ENCODE results near the gene ACOXL.
"Not testable (repeated sequence)": the region's sequence is repeated elsewhere in the genome, so short reads cannot be mapped to it uniquely, and the experiment has no call there.

The ACOXL gene

DNA sequence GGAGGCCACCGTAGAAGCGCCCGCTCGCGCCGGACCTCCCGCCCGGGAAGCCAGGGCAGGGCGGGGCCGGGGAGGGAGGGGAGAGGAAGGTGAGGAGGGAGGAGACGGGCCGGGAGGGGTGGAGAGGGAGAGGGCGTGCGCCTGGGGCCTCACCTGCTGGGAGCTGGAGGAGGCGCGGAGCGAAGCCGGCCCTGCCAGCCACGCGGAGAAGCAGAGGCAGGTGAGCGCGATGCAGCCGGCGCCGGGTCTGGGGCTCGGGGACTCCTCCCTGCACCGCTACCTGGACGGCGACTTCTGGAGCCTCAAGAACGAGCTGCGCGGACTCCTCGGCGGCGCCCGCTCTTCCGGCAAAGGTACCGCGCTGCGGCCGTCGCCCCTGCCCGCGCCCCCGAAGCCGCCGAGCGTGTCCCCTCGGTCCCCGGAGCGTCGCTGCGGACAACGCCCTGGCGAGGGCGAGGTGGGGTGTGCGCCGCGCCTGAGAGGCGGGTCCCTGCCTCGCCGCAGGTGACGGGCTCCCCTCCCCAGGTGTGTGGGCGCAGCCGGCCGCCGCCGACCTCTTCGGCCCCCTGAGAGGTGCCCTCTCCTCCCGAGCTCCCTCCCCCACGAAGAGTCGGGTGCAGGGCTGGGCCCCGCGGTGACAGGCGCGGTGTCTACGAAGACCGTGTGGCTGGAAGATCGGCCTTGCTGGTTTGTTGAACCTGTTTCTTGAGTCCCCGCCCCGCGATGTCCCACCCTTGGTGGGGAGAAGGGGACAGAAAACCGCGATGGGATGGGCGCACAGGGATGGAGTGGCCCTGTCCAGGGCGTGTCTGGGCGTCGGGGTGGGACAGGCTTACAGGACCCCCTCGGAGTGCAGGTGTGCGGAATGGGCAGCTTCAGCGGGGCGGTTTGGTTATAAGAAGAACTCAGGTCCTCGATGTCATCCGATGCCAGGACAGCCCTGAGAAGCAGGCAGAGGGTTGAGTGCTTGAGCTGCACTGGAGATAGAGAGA lies at the start of gene ACOXL:
ACOXL (plus strand) TSS at position 152 of the 992 bp plus-strand sequence. CDS start 35,817 bp downstream, outside the sequence.
- DNase-seq = no peak

DNA sequence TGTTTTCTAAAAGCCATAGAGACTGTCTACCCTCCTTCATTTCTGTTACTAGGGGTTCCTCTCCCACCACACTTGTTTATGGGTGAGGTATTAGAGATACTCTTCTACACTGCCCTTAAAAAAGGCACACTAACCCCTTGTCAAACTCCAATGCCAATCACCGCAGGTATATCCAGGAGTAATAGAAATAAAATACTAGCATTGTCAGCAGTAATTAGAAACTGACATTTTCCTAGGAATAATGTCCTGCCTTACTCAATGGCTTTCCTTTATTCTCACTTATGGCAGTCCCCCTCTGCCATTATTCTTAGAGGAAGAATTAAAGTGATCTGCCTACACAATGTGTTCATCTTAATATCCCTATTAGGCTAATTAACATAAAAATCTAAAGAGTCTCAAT lies 49.5 kb upstream of the ACOXL start:
- no peak for DNase-seq

DNA sequence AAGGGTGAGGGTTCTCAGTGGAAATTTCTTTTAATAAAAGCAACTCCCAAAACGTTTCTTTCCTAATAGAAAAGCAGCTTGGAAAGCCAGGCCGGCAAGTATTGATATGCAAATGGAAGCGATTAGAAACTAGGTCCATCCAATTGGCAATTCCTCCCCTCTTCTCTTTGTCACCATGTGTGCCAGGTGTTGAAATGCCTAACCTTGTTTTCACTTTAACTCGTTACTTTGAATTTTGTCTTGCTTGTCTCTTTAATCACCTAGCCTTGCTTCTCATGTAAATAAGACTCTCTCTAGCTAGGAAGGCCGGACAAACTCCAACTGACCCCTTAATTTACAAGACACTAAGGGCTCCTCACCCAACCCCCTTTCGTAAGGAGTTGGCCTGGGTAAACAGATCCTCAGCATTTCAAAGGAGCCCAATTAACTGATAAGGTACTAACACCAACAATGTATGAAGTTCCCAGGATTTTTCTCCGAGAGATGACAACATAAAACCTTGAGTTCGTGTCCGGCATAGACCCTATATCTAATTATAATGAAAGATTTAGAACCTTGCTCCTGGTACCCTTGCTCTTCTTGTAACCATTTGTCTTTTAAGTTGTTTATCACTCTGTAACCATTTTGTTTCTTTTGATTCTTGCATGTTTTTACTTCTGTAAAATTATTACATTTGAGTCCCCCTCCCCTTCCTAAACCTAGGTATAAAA lies 44.4 kb upstream of the ACOXL start:
- DNase-seq = not testable (repeated sequence)

DNA sequence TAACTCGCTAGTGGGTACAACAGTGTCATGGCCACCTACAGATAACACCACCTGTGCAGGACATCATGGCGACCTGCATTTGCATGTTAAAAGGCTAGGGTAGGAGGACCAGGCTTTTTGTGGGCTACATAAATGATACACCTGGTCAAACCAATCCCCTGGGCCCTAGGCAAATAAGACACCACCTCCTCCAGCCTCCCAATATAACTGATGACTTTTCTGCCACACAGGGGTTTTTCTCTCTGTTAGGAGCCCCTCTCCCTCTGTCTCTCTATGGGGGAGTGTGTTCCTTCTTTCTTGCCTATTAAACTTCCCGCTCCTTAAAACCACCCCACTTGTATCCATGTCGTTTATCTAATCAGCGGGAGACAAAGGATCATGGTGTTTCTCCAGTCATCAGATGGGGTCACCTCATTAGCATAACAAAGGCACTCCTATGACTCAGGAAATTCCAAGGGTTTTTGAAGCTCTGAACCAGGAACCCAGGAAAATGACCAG lies 43.7 kb upstream of the ACOXL start:
- DNase-seq = no peak

DNA sequence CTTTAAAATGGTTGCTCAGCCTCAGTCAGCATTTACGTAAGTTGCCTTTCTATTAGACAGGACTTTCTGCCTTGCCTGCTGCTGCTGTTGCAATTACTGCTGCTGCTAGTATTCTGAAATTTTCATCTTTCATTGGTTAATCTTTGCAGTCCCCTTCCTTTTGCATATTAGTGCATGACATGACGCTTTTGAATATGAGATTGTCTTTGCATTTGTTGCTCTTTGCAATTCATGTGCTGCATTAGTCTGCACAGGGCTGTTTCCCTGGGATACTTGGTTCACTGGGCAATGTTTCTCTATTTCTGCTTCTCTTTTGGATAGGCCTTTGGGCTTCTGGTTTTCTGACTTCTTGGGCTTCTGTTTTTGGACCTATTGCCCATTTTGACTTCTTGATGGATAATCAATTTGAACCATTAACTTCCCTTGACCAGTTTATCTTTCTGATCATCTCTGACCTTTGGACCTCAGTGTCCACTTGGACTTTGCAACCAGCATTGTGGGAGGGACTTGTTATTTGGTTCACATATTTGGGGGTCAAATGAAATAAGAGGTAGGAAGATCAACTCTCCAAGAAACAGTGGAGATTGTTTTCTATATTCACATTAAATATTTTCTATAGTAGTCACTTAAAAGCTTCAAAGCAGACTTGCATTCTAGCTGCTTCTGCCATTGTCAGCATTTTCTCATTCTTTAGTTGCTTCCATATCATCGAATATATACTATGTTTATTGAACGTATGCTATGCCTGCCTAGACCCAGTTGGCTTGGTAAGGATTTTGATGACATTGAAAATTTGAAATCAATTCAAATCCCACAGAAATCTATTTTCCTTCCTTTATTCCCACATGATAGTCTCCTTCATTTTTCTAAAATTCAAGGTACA lies 42.0 kb upstream of the ACOXL start:
- DNase-seq = no peak

DNA sequence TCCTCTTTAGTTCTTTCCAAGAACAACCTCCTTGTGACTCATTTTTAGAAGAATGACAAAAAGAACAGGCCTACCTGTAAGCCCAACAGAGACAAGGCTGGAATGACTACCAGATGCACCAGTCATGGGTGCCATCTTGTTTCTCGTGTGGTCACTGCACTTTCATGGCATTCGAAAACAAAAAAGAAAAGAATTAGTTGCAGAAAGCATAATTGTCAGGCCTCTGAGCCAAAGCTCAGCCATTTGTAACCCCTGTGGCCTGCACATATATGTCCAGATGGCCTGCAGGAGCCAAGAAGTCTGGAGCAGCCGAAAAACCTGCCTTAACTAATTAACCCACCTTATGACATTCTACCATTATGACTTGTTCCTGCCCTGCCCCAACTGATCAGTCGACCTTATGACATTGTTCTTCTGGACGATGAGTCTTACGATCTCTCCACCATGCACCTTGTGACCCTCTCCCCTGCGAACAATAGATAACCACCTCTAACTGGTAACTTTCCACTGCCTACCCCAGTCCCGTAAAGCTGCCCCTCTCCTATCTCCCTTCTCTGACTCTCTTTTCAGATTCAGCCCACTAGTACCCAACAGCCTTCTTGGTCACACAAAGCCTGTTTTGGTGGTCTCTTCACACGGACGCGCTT lies 40.6 kb upstream of the ACOXL start:
- DNase-seq = no peak

DNA sequence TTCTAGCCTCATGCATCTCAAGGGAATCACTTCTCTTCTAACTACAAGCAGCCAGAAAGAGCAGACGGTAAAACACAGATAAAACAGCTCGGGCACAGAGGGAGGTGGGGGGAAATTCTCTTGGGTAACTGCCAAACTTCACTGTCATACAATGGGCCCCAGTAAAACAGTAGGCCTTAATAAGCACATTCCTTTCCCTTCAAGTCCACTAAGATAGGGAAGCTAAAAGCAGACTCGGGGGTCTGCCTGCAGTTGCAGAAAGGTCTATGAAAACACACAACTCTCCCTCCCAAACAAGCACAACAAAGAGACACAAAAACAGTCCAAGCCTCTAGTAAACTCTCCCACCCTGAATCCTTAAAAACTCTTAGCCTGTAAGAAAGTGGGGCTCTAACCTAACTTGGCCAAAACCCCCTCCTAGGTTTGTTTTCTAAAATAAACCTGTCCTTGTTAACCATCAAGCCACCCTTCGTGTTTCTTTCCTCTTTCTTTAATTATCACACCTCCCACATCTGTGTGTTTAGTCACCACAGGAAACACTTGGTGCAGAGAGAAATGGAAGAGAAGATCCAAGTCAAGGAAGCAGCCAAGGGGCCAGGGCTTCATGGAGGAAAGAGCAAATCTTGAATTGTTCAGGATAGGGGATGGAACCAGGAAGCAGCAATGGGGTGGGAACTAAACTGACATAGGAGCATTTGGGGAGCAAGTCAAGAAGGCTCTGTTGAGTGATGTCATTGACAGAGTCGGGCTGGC lies 37.1 kb upstream of the ACOXL start:
- not testable (repeated sequence) for DNase-seq

DNA sequence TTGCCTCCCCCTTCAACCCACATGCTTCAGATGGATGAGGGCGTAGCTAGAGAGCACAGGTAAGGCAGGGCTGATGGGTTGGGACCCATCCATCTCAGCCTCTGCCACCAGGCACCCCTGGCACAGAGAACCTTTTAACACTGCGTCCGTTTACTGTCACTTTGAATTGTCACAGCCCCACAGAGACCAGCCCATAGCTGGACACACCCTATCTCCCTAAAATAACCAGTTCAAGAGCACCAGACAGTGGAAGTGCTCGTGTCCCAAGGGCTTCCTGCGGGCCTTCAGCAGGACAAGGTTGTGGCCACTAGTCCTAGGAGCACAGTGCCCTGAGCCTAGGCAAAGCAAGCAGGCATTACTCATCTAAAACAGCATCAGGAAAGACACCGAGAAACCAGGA lies 34.1 kb upstream of the ACOXL start:
- not testable (repeated sequence) for DNase-seq

DNA sequence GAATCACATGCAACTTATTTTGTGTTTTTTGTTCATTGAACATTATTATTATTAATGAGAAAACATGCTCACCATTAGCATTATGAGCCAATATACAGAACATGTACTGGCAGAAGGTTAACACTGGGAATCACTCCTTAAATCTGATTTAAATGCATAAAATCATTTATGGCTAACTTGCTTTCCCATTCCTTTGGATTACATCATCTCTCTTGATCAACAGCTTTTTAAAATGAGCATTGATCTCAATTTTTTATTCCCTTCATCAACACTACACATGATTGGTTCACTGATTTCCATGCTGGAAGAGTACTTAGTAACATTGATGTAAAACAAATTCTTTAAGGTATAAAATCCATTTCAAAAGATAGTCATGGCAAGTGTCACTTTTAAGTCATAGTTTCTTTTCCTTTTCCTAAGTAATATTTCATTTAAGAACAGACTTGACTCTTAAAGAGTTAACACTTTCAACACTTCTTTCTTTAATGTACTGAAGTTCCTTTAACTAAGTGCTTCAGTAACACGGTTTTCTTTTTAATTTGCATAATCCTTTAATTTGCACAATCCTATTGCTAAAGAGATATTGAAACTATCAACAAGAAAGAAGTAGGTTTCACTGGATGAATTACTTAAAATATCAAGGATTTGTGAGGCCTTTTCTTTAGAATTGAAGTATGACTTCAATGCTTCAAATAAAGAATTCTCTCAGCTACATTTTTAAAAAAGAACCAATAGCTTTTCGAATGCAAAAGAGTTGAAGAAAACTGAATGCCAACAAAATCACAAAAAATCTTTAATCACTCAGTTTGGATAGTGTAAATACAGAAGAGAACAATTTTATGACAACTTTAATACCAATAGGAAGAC lies 29.6 kb upstream of the ACOXL start:
- DNase-seq = no peak

DNA sequence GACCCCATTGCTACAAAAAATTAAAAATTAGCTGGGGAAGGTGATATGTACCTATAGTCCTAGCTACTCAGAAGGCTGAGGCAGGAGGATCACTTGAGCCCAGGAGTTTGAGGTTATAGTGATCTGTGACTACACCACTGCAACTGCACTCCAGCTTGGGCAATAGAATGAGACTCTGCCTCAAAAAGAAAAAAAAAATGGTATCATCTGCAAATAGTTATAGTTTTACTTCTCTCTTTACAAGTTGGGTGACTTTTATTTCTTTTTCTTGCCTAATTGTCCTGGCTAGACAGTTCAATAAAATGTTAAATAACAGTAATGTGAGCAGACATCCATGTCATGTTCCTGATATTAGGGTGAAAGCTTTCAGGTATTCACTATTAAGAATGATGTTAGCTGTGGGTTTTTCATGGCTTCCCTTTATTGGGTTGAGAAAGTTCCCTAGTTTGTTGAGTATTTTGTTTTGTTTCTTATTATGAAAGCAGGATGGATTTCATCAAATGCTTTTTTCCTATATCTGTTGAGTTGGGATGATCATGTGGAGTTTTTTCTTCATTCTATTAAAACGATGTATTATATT lies 24.9 kb upstream of the ACOXL start:
- DNase-seq = no peak

DNA sequence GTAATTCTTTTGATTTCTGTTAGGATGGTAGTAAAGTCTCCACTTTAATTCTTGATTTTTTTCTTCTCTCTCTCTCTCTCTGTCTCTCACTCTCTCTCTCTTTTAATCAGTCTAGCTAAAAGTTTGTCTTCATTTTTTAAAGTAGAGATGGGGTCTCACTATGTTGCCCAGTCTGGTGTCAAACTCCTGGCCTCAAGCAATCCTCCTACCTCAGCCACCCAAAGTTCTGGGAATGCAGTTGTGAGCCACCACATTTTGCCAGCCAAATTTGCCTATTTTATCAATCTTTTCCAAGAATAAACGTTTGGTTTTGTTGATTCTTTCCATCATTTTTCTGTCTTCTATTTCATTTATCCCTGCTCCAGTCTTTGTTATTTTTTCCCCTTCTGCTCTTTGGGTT lies 23.9 kb upstream of the ACOXL start:
- DNase-seq = no peak

DNA sequence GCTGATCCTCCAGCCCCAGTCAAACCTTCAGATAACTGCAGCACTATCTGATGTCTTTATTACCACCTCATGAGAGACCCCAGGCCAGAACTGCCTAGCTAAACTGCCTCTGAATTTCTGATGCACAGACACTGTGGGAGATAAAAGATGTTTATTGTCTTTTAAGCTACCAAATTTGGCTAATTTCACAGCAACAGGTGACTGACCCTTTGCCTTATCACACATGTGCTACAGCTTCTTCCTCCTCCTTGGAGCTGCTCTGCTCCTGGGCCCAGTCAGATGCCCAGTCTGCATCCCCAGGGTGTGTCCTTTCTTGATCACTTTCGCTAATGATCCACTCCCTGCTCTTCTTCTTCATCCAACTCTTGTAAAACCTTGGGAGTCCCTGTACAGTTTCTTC lies 19.6 kb upstream of the ACOXL start:
- no peak for DNase-seq

DNA sequence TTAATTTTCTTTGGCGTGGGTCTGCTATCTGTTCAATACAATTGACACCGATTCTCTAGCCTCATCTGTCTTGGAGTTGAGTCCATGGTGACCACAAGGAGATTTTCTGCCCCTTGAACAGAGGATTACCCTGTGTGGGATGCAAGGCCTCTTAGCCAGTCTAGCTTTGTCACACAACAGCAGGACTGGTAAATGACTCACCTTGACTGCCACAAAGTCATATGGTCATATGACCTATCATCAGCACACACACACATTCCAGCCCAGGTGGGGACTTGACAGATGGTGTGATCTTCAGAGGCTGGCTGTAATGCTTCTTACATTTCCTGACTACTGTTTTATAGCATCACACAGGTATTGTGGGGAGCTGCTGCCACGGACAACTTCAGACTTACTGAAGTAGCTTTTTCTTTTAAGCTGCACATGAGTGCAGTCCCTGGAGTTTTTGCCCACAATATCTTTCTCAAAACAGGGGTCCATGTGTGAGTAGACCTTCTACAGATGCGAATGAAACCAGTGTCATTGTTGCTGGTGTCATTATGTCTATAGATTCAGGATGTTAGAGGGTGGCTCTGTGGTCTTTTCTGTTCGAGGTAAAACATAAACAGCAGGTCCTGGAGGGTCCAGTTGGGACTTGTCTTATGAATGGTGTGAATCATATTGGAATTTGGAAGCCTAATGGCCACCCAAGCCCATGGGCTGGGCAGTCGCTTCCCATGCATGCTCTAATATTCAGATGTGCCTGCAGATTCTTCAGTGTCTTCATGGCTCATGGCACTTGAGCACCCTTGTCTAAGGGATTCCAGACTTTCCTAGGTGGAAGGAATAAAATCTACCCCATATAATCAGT lies 18.6 kb upstream of the ACOXL start:
- DNase-seq = no peak

DNA sequence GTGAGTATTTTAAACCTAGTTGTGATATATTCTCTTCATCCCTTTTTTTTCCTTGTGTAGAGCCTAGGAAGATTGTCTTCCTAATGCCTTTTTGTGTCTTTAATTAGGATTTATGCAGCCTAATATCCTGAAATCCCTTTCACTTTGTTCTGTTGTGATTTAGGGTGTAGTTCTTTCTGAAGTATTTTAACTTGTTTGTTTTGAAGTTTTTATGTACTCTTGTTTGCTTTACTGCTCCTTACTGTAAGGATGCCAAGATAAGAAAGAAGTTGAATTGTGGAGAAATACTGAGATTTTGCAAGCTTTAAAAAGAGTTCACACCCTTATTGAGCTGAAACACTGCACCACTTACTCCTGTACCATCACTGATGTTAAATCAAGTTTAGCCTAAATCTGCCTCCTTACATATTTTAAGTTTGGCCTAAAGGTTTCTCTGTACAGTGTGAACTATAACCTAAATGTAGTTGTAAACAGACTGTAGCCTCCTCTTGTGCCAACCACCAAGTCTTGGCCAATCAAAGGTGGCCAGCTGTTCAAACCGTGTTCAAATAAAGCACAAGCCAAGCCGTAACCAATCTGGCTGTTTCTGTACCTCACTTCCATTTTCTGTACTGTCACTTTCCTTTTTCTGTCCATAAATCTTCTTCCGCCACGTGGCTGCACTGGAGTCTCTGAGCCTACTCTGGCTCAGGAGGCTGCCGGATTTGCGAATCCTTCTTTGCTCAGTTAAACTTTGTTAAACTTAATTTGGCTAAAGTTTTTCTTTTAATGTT lies 17.7 kb upstream of the ACOXL start:
- DNase-seq = no peak

DNA sequence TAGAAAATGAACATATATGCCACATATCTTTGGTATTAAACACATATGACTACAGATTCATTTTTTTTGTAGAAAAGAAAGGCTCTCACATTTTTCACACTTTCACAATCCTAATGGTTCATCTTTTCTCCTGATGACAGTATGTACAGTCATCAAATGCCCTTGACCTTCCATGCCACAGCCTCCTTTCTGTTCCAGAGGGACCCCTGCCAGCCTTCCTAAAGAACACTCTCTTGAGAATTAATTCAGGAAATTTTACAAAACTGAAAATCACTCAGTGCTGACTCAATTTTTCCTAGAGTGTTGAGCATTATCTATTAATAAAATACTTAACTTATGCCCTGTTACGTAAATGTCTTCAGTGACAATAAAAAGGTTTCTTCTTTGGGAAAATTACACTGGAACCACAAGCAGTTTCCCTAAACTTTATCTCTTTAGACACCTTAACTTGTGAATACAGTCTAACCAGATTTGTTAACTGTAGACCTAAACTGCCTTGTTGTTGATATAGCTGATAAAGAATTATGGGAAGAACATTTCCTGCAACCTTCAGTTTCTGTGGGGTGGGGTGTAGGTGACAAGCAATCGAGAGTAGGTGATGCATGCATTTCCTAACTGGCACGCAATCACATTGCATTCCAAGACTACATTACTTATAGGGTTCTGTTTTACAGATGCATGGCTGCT lies 15.3 kb upstream of the ACOXL start:
- DNase-seq = no peak

DNA sequence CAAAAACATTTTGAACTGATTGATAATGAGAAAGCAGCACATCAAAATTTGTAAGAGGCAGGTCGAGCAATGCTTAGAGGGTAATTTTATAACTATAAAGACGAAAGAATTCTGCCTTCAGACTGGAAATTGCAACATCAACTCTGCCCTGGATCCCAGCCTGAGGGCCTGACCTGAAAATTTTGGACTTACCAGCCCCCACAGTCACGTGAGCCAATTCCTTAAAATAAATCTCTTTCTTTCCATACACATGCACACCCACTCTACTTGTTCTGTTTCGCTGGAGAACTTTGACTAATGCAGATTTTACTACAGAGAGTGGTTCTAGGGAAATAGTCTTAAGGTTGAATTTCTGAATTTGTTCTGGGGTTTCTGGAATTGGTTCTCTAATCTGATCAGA lies 14.6 kb upstream of the ACOXL start:
- DNase-seq = no peak

DNA sequence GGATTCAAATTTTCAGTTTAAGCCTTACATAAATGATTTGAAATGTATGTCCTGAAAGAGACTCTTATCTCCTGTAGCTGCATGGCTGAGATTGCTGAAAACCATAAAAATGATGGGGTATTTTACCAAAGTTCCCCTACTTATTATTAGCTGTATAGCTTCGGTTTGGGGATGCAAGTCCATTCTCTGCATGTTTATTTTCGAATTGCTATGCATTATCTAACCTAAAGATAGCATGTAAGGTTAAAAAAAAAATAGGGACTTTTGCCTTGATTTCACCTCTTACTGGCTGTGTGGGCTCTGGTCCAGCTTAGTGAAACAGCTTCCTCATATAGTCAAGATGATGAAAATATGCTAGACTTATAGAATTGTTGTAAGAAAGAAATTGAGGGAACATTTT lies 14.0 kb upstream of the ACOXL start:
- no peak for DNase-seq

DNA sequence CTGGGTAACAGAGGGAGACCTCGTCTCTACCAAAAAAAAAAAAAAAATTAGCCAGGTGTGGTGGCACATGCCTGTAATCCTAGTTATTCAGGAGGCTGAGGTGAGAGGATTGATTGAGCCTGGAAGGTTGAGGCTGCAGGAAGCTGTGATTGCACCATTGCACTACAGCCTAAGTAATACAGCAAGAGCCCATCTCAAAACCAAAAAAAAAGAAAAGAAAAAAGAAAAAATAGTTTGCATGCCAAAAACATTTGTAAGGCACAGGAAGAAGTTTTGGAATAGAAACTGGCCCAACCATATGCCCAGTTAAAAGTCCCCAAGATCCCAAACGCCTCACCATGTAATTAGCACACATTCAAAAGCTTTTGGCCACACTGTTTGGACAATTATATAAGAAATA lies 13.4 kb upstream of the ACOXL start:
- DNase-seq = no peak

Measured in DMS 273 treated with DMSO at 0.1 percent for 48 hours (cell line).